Measurements from ENCODE around the gene C10orf90.

DNA sequence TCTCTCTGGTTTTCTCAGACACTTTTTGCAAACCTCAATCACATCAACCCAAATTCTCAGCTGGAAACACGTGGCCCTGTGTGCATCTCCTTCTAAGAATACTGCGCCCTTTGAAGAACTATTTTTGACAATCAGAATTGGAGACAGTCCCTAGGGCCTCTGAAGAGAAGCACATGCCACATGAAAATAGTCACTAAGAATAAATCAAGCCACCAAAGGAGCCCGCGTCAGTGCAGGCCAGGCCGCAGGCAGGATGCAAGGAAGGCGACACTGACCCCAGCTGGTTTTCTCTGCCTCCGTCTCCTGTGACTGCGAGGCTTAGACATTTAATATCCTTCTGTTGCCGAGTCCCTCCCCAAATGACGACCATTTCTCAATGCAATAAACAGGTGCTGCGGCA, 194.2 kb downstream of the C10orf90 start:
- TF ChIP-seq POLR2A (IDR thresholded peaks at IDR 0.05) = no peak
- TF ChIP-seq, protein P1, sequence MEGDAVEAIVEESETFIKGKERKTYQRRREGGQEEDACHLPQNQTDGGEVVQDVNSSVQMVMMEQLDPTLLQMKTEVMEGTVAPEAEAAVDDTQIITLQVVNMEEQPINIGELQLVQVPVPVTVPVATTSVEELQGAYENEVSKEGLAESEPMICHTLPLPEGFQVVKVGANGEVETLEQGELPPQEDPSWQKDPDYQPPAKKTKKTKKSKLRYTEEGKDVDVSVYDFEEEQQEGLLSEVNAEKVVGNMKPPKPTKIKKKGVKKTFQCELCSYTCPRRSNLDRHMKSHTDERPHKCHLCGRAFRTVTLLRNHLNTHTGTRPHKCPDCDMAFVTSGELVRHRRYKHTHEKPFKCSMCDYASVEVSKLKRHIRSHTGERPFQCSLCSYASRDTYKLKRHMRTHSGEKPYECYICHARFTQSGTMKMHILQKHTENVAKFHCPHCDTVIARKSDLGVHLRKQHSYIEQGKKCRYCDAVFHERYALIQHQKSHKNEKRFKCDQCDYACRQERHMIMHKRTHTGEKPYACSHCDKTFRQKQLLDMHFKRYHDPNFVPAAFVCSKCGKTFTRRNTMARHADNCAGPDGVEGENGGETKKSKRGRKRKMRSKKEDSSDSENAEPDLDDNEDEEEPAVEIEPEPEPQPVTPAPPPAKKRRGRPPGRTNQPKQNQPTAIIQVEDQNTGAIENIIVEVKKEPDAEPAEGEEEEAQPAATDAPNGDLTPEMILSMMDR (IDR thresholded peaks at IDR 0.05) = no peak
